Ovary (tissue), 3 donors: Measurements from ENCODE around the gene KLHDC8A.

ENCODE experiments used
- CTCF ChIP-seq, 3 donors: fragments of 450-650 bp in 2 of 3; fragments of 200-600 bp in 1 of 3; IDR thresholded peaks; one replicate each; pipeline versions ENCODE4 v1.5.1 to v1.8.0; 2016 to 2022; ENCODE audit warnings: antibody characterized with exemption in 3 of 3, mild to moderate bottlenecking in 1 of 3
- EP300 ChIP-seq: sonication (generic); formaldehyde crosslinking; IDR thresholded peaks from one replicate; pipeline ENCODE4 v1.6.1; 2017; ENCODE audit warnings: antibody characterized with exemption
- POLR2A ChIP-seq: fragments of 450-650 bp; IDR thresholded peaks from one replicate; pipeline ENCODE4 v1.6.1; 2017; ENCODE audit warnings: antibody characterized with exemption, mild to moderate bottlenecking, moderate library complexity
- donor health status: DM: no; HTN: no; CAD: no.

GRCh38 chr1:205315008-205315618 is 41.6 kb downstream of the KLHDC8A start:
- no peak for TF ChIP-seq EP300
- TF ChIP-seq POLR2A: no peak
- no peak for TF ChIP-seq CTCF (IDR thresholded peaks at IDR 0.05)
